IMR-90 (cell line): ENCODE results near the gene GOLGA6L2. TPM values are rescaled to one million over a fixed set of nuclear protein-coding genes. Genes with fewer than 3 reads are reported as not detected.

Experiments
- ATAC-seq: fragments of 200-7000 bp; cut with Tn5 transposase; 2 replicates; pipeline ENCODE4 v1.9.1; 2020; ENCODE audit warnings: low read depth, mild to moderate bottlenecking, moderate library complexity
- BruUV-seq: library from RNA; stranded (reverse); fragments of 400-500 nt; replicated peaks from 2 replicates; lab custom pipeline; 2021; lab: Mats Ljungman, UMichigan
- CTCF ChIA-PET: fragments of 300-600 bp; formaldehyde crosslinking; extraction: SDS; loops from one replicate; lab custom pipeline; 2021; ENCODE audit warnings: antibody characterized with exemption; lab: Yijun Ruan, JAX
- POLR2A ChIA-PET: fragments of 300-600 bp; sonication (Branson Sonifier 250); formaldehyde crosslinking; loops from one replicate; lab custom pipeline; 2022; ENCODE audit warnings: antibody characterized with exemption; ENCODE audit not compliant: unreplicated experiment; lab: Charles Lee
- DNase-seq: peaks from one replicate; pipeline ENCODE4 v3.0.0; 2013
- H2AFZ ChIP-seq: replicated peaks from 2 replicates; pipeline ENCODE3; 2013; ENCODE audit warnings: low read length, mild to moderate bottlenecking; ENCODE audit not compliant: poor library complexity
- H2AK5ac ChIP-seq: 2 replicates; pipeline ENCODE4 v1.6.1; 2013; ENCODE audit warnings: low read depth, low read length, inconsistent platforms
- H2AK9ac ChIP-seq: replicated peaks from 2 replicates; pipeline ENCODE3; 2013; ENCODE audit warnings: mild to moderate bottlenecking, low read depth, low read length, moderate library complexity; ENCODE audit not compliant: poor library complexity
- H2BK120ac ChIP-seq: 2 replicates; pipeline ENCODE4 v1.6.1; 2013; ENCODE audit warnings: low read depth, low read length, inconsistent platforms
- H2BK15ac ChIP-seq: 3 replicates; pipeline ENCODE4 v1.6.1; 2013; ENCODE audit warnings: low read depth, low read length, inconsistent platforms
- H2BK20ac ChIP-seq: 2 replicates; pipeline ENCODE4 v1.6.1; 2013; ENCODE audit warnings: low read depth, mild to moderate bottlenecking, inconsistent platforms, low read length, moderate library complexity
- H2BK5ac ChIP-seq: 2 replicates; pipeline ENCODE4 v1.6.1; 2013; ENCODE audit warnings: mild to moderate bottlenecking, low read depth, low read length, inconsistent platforms; ENCODE audit not compliant: poor library complexity, severe bottlenecking
- H3K14ac ChIP-seq: replicated peaks from 2 replicates; pipeline ENCODE4 v1.6.1; 2013; ENCODE audit warnings: low read depth, low read length, inconsistent platforms
- H3K18ac ChIP-seq: 2 replicates; pipeline ENCODE4 v1.6.1; 2013; ENCODE audit warnings: low read depth, low read length, control low read depth
- H3K23ac ChIP-seq: 2 replicates; pipeline ENCODE4 v1.6.1; 2013; ENCODE audit warnings: low read depth, low read length, inconsistent platforms
- H3K27ac ChIP-seq: 2 replicates; pipeline ENCODE4 v1.5.1; 2013; ENCODE audit warnings: mild to moderate bottlenecking, control low read depth, low read length; ENCODE audit not compliant: insufficient read depth
- H3K27me3 ChIP-seq: 2 replicates; pipeline ENCODE4 v1.6.1; 2013; ENCODE audit warnings: low read length; ENCODE audit not compliant: control insufficient read depth, insufficient read depth
- H3K36me3 ChIP-seq: 2 replicates; pipeline ENCODE4 v1.6.1; 2013; ENCODE audit warnings: low read length, mixed read lengths; ENCODE audit not compliant: control insufficient read depth, insufficient read depth
- H3K4ac ChIP-seq: 2 replicates; pipeline ENCODE4 v1.6.1; 2013; ENCODE audit warnings: low read depth, low read length, inconsistent platforms
- H3K4me1 ChIP-seq: 2 replicates; pipeline ENCODE4 v1.6.1; 2013; ENCODE audit warnings: low read length, mixed read lengths; ENCODE audit not compliant: control insufficient read depth, insufficient read depth
- H3K4me2 ChIP-seq: 2 replicates; pipeline ENCODE4 v1.6.1; 2013; ENCODE audit warnings: low read depth, mild to moderate bottlenecking, control low read depth, low read length, moderate library complexity
- H3K4me3 ChIP-seq: 2 replicates; pipeline ENCODE4 v1.5.1; 2013; ENCODE audit warnings: low read depth, mild to moderate bottlenecking, control low read depth, low read length, moderate library complexity; ENCODE audit not compliant: insufficient read depth
- H3K56ac ChIP-seq: 2 replicates; pipeline ENCODE4 v1.6.1; 2013; ENCODE audit warnings: low read length, inconsistent platforms; ENCODE audit not compliant: insufficient read depth; ENCODE audit errors: extremely low read depth
- H3K79me1 ChIP-seq, 2 experiments: 2 replicates each; pipeline ENCODE4 v1.6.1; 2013; ENCODE audit warnings: low read length in 2 of 2, inconsistent platforms in 1 of 2, low read depth in 1 of 2
- H3K9ac ChIP-seq: 2 replicates; pipeline ENCODE4 v1.6.1; 2013; ENCODE audit warnings: low read depth, low read length, control low read depth
- H3K9me1 ChIP-seq: 2 replicates; pipeline ENCODE4 v1.6.1; 2013; ENCODE audit warnings: low read length, inconsistent platforms; ENCODE audit not compliant: insufficient read depth
- H3K9me3 ChIP-seq: 2 replicates; pipeline ENCODE4 v1.6.1; 2013; ENCODE audit warnings: low read length; ENCODE audit not compliant: control insufficient read depth, insufficient read depth
- H4K20me1 ChIP-seq: 2 replicates; pipeline ENCODE4 v1.6.1; 2013; ENCODE audit warnings: low read length, inconsistent platforms; ENCODE audit not compliant: insufficient read depth
- H4K5ac ChIP-seq: 2 replicates; pipeline ENCODE4 v1.6.1; 2013; ENCODE audit warnings: mild to moderate bottlenecking, low read depth, low read length, control low read depth
- H4K8ac ChIP-seq, 2 experiments: 2 replicates each; pipeline ENCODE4 v1.6.1; 2013; ENCODE audit warnings: low read depth in 2 of 2, low read length in 2 of 2, control low read depth in 1 of 2, inconsistent platforms in 1 of 2
- H4K91ac ChIP-seq: 2 replicates; pipeline ENCODE4 v1.6.1; 2013; ENCODE audit warnings: low read depth, low read length, inconsistent platforms; ENCODE audit not compliant: insufficient read depth
- BHLHE40 ChIP-seq: fragments of 150-350 bp; IDR thresholded peaks from 2 replicates; pipeline ENCODE4 v1.6.1; 2016; ENCODE audit warnings: mild to moderate bottlenecking, low read depth, low read length
- CEBPB ChIP-seq: IDR thresholded peaks from 2 replicates; pipeline ENCODE4 v1.6.1; 2012; ENCODE audit warnings: low read depth, low read length, improper control_type of control experiment
- CHD1 ChIP-seq: IDR thresholded peaks from 2 replicates; pipeline ENCODE4 v1.6.1; 2012; ENCODE audit warnings: low read depth, low read length, improper control_type of control experiment
- FOS ChIP-seq: fragments of 150-350 bp; IDR thresholded peaks from 2 replicates; pipeline ENCODE4 v1.6.1; 2016; ENCODE audit warnings: low read depth, low read length
- MAFK ChIP-seq: IDR thresholded peaks from 2 replicates; pipeline ENCODE4 v1.6.1; 2012; ENCODE audit warnings: low read depth, low read length, improper control_type of control experiment
- MAZ ChIP-seq: IDR thresholded peaks from 2 replicates; pipeline ENCODE4 v1.6.1; 2012; ENCODE audit warnings: low read depth, mild to moderate bottlenecking, low read length, improper control_type of control experiment, moderate library complexity, borderline replicate concordance
- MXI1 ChIP-seq: IDR thresholded peaks from 2 replicates; pipeline ENCODE4 v1.6.1; 2012; ENCODE audit warnings: low read depth, mild to moderate bottlenecking, low read length, moderate library complexity, borderline replicate concordance
- NFE2L2 ChIP-seq: fragments of 150-350 bp; IDR thresholded peaks from 2 replicates; pipeline ENCODE4 v1.6.1; 2016; ENCODE audit warnings: low read depth, mild to moderate bottlenecking, low read length
- POLR2A ChIP-seq: IDR thresholded peaks from 2 replicates; pipeline ENCODE4 v1.6.1; 2012; ENCODE audit warnings: mild to moderate bottlenecking, low read depth, low read length
- RAD21 ChIP-seq: IDR thresholded peaks from 2 replicates; pipeline ENCODE4 v1.6.1; 2012; ENCODE audit warnings: low read length, improper control_type of control experiment
- RCOR1 ChIP-seq: IDR thresholded peaks from 2 replicates; pipeline ENCODE4 v1.6.1; 2012; ENCODE audit warnings: mild to moderate bottlenecking, low read length, improper control_type of control experiment; ENCODE audit not compliant: insufficient replicate concordance
- RFX5 ChIP-seq: IDR thresholded peaks from 2 replicates; pipeline ENCODE4 v1.8.0; 2012; ENCODE audit warnings: low read depth, mild to moderate bottlenecking, low read length, moderate library complexity
- SMC3 ChIP-seq: fragments of 150-350 bp; IDR thresholded peaks from 2 replicates; pipeline ENCODE4 v1.6.1; 2016; ENCODE audit warnings: low read depth, mild to moderate bottlenecking, antibody characterized with exemption, low read length, moderate library complexity
- WGBS, 2 experiments: methylation state at CpG; one replicate each; pipeline versions ENCODE4 v1.1.5 to v1.1.7; 2013; ENCODE audit warnings: missing lambda C conversion rate in 2 of 2; ENCODE audit not compliant: insufficient read length in 1 of 2; ENCODE audit errors: extremely low coverage in 2 of 2; 5-methylcytosine and 5-hydroxymethylcytosine counted together
- dilution Hi-C: fragments of 300-500 bp; cut with HindIII; formaldehyde crosslinking; loops from one replicate; pipeline ENCODE4 v1.14.3; 2018; ENCODE audit warnings: low sequenced_read_pairs; ENCODE audit not compliant: unreplicated experiment
- in situ Hi-C: fragments of 300-500 bp; cut with MboI; formaldehyde crosslinking; loops from 3 replicates; pipeline ENCODE4 v1.14.3; 2019; ENCODE audit warnings: low sequenced_read_pairs, inconsistent platforms, mixed read lengths
- intact Hi-C: fragments of 100-400 bp; cut with micrococcal nuclease; formaldehyde crosslinking; loops from 2 replicates; pipeline ENCODE4 v1.10.0; 2022
- polyA plus RNA-seq, 3 experiments: library from polyadenylated mRNA; depleted of rRNA; stranded (reverse); fragments of >200 nt; gene quantifications; 2 replicates each; pipeline ENCODE4 v1.2.3, GENCODE V29; 2012; ENCODE audit warnings: low replicate concordance in 1 of 3
- total RNA-seq: library from RNA; depleted of rRNA; stranded (reverse); fragments of >200 nt; gene quantifications from 2 replicates; pipeline ENCODE4 v1.2.3, GENCODE V29; 2012
- TF ChIP-seq, protein P1 (sequence below): fragments of 150-350 bp; IDR thresholded peaks from 2 replicates; pipeline ENCODE4 v1.6.1; 2016; ENCODE audit warnings: low read depth, mild to moderate bottlenecking, low read length, moderate library complexity, borderline replicate concordance
- TF ChIP-seq, protein P2 (sequence below): fragments of 150-350 bp; IDR thresholded peaks from 2 replicates; pipeline ENCODE4 v1.6.1; 2017; ENCODE audit warnings: mild to moderate bottlenecking, antibody characterized with exemption, low read length, low read depth
- TF ChIP-seq, protein P3 (sequence below): conservative IDR thresholded peaks from 2 replicates; pipeline ENCODE4 v1.5.1; 2012; ENCODE audit warnings: mild to moderate bottlenecking, low read depth, low read length, improper control_type of control experiment

Gene GOLGA6L2
- total and polyA plus RNA-seq, 2 of the 4 experiments (the other 2 are of a cell fraction): not detected

DNA sequence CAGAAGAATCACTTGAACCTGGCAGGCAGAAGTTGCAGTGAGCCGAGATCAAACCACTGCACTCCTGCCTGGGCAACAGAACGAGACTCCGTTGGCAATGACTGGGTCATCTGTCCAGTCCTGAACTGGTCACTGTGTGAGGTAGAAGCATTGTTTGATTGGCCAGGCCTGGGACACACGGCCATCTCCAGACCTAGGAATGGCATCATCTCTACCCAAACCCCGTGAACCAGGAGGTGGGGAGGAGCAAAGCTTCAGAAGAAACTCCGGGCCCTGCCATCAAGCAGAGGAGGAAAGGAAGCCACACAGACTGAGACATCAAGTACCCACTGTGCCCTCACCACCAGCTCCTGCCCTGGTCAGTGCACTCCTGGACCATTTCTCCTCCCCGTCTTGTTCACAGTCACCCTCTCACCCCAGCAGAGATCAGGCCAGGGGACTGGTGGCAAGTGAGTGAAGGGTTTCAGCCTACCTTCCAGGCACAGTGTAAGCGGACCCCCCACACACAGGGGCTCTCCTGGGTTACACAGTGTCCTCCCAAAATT is 31.6 kb downstream of the GOLGA6L2 start:
- intact Hi-C loops (no loop called here), in situ Hi-C loops (no loop called here), dilution Hi-C loops (no loop called here)
- WGBS, 2 experiments: 100% methylated on average over 1 of the region's 8 CpGs; no CpG with 5 or more reads in 1 of the 2 experiments
- Histone ChIP-seq H3K9ac (no peak overlapping the region), H2BK20ac (no peak overlapping the region), H4K5ac (no peak overlapping the region), H3K56ac (no peak overlapping the region), H4K20me1 (no peaks in the 10 kb centered on the region), H3K23ac (no peak overlapping the region), H3K4me3 (no peak overlapping the region), H3K18ac (no peak overlapping the region), H3K9me1 (no peaks in the 10 kb centered on the region), H2BK120ac (no peak overlapping the region), H4K91ac (no peak overlapping the region), H3K79me1 (no peaks in the 10 kb centered on the region), H2AFZ (no peak overlapping the region), H3K36me3 (no peaks in the 10 kb centered on the region), H2BK5ac (no peak overlapping the region), H2AK9ac (no peak overlapping the region), H2AK5ac (no peak overlapping the region), H3K27ac (no peak overlapping the region), H3K9me3 (peaks cover 15% of the 10 kb centered on the region; the same call in 1 of the 2 replicates), H3K4me1 (no peaks in the 10 kb centered on the region), H3K4ac (no peak overlapping the region), H3K4me2 (no peak overlapping the region), H4K8ac (no peak overlapping the region), H2BK15ac (no peak overlapping the region), H3K27me3 (no peaks in the 10 kb centered on the region), H3K14ac (no peak overlapping the region)
- TF ChIP-seq MAFK: no peak
- TF ChIP-seq CHD1: no peak
- TF ChIP-seq POLR2A: no peak
- TF ChIP-seq, protein P1, sequence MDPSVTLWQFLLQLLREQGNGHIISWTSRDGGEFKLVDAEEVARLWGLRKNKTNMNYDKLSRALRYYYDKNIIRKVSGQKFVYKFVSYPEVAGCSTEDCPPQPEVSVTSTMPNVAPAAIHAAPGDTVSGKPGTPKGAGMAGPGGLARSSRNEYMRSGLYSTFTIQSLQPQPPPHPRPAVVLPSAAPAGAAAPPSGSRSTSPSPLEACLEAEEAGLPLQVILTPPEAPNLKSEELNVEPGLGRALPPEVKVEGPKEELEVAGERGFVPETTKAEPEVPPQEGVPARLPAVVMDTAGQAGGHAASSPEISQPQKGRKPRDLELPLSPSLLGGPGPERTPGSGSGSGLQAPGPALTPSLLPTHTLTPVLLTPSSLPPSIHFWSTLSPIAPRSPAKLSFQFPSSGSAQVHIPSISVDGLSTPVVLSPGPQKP: no peak
- TF ChIP-seq RFX5: no peak
- TF ChIP-seq NFE2L2: no peak
- TF ChIP-seq MAZ: no peak
- TF ChIP-seq, protein P2, sequence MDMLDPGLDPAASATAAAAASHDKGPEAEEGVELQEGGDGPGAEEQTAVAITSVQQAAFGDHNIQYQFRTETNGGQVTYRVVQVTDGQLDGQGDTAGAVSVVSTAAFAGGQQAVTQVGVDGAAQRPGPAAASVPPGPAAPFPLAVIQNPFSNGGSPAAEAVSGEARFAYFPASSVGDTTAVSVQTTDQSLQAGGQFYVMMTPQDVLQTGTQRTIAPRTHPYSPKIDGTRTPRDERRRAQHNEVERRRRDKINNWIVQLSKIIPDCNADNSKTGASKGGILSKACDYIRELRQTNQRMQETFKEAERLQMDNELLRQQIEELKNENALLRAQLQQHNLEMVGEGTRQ: no peak
- no peak for TF ChIP-seq BHLHE40
- no peak for TF ChIP-seq RCOR1
- TF ChIP-seq, protein P3, sequence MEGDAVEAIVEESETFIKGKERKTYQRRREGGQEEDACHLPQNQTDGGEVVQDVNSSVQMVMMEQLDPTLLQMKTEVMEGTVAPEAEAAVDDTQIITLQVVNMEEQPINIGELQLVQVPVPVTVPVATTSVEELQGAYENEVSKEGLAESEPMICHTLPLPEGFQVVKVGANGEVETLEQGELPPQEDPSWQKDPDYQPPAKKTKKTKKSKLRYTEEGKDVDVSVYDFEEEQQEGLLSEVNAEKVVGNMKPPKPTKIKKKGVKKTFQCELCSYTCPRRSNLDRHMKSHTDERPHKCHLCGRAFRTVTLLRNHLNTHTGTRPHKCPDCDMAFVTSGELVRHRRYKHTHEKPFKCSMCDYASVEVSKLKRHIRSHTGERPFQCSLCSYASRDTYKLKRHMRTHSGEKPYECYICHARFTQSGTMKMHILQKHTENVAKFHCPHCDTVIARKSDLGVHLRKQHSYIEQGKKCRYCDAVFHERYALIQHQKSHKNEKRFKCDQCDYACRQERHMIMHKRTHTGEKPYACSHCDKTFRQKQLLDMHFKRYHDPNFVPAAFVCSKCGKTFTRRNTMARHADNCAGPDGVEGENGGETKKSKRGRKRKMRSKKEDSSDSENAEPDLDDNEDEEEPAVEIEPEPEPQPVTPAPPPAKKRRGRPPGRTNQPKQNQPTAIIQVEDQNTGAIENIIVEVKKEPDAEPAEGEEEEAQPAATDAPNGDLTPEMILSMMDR: no peak
- TF ChIP-seq SMC3: no peak
- TF ChIP-seq CEBPB: no peak
- TF ChIP-seq FOS: no peak
- TF ChIP-seq MXI1: no peak
- TF ChIP-seq RAD21: no peak
- ATAC-seq (no peak), DNase-seq (no peak)
- BruUV-seq: no TSS peak
- CTCF ChIA-PET: no interaction called here
- POLR2A ChIA-PET: no interaction called here
